GM18867 (cell line): ENCODE measurements around the gene NDE1.
"Not testable (repeated sequence)": the region's sequence is repeated elsewhere in the genome, so short reads cannot be mapped to it uniquely, and the experiment has no call there.

Experiments used
- ATAC-seq: cut with Tn5 transposase; IDR thresholded peaks from one replicate; pipeline ENCODE4 v1.9.1; 2021; ENCODE audit warnings: mild to moderate bottlenecking, moderate library complexity; ENCODE audit not compliant: unreplicated experiment

Gene NDE1

DNA sequence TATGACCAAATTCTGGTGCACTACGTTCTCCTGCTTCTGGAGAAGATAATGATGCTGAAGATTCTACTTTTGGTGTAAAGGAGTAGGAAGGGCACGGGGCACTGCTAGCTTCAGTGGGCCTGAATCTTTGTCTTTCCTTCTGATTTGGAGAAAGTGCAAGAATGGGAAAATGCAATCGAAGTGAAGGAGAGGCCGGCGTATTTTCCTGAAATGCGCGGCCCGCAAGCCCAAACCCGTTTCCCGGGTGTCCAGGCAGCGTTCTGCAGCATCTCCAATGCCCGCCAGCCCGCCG lies 372 bp upstream of the NDE1 start:
- ATAC-seq: peak; percentile 4

DNA sequence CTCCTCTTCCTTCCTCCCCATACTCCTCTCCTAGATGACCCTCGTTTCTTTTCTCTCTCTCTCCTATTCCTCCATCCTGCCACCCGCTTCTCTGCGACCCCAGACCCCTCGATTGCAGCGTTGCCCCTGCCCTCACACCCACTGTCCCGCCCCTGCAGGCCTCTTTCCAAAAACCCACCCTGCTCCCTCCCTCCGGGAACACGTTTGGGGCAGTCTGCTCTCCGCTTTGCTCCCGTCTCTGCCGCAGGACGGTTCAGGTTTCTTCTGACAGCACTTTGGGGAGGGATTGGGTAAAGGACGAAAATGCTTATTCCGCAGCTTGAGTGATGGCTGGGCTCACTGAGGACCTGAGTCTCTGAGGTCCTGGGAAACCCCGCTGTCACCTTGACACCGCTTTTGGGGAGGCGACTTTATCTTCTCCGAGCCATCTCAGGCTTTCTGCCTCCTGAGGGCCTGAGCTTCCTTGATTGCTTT lies 690 bp downstream of the NDE1 start:
- peak; percentile 24 for ATAC-seq

DNA sequence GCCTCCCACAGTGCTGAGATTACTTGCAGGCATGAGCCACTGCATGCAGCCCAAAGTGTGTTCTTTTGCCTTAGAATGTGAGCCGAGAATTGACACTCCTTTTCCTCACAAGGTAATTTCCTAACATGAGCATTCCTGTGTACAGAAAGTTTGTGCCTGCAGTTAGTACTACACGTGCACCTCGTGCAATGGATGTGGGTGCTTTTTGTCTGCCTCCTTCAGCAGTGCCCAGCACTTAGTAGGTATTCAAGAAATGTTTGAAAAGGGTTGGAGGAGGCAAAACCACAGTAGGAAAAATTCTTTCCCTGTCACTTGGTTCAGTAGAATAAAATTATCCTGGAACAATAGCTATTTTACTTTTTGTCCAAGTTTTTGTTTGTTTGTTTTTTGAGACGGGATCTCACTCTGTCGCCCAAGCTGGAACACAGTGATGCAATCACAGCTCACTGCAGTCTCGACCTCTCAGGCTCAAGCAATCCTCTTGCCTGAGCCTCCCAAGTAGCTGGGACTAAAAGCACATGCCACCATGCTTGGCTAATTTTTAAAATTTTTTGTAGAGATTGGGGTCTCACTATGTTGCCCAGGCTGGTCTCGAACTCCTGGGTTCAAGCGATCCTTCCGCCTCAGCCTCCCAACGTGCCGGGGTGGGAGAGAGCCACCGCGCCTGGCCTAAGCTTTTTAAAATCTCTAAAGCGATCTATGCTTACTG lies 2.4 kb downstream of the NDE1 start:
- no peak for ATAC-seq

DNA sequence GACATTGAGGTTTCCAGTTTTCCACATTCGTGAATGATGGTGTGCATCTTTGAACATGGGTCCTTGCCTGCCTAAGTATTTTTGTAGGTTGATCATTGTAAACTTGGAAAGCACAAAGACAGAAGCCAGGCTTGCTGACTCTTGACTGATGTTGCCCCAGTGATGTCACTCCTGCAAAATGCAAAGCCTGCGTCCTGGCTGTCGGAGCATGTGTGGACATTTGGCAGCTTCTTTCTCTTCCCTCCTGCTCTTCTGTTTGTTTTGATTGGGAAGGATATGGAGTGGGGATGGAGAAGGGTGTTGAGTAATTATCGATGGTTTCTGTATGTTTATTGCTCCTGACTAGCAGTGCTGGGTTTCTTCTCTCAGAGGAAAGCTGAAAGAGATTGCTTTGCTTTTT lies 3.2 kb downstream of the NDE1 start:
- no peak for ATAC-seq

DNA sequence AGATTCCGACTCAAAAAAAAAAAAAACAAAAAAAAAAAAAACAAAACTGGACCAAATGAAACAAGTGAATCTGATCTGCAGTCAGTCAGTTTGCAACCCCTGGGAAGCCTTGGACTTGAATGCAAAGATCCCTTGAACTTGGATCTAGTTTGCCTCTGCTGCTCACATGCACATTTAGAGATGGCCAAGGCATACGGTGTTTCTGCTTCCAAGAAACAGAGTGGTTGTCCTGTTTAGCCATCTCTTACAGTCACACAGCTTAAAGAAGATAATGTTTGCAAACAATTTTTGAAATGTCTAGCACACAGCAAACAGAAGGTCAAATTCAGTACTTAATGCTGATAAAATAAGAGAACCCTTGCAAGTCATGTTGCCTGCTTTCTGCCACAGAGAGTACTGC lies 4.5 kb downstream of the NDE1 start:
- ATAC-seq: no peak

DNA sequence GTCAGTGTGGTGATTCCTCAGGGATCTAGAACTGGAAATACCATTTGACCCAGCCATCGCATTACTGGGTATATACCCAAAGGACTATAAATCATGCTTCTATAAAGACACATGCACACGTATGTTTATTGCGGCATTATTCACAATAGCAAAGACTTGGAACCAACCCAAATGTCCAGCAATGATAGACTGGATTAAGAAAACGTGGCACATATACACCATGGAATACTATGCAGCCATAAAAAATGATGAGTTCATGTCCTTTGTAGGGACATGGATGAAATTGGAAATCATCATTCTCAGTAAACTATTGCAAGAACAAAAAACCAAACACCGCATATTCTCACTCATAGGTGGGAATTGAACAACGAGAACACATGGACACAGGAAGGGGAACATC lies 5.5 kb downstream of the NDE1 start:
- not testable (repeated sequence) for ATAC-seq

DNA sequence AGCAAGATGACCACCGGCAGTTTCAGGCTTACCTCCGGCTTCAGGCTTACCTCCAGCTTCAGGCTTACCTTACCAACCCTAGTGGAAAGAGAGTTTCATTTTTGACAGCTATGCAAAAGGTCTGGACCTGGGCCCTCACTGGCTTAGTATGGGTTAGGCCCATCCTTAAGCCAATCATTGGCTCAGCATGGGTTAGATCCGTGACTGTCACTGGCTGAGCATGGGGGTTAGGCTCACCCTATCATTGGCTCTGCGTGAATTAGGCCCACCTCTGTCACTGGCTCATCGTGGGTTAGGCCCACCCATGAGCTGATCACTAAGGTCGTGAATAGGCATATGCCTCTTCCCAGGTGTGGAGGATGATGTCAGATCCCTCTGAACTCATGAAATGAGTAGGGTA lies 8.1 kb downstream of the NDE1 start:
- peak; percentile 68 for ATAC-seq

DNA sequence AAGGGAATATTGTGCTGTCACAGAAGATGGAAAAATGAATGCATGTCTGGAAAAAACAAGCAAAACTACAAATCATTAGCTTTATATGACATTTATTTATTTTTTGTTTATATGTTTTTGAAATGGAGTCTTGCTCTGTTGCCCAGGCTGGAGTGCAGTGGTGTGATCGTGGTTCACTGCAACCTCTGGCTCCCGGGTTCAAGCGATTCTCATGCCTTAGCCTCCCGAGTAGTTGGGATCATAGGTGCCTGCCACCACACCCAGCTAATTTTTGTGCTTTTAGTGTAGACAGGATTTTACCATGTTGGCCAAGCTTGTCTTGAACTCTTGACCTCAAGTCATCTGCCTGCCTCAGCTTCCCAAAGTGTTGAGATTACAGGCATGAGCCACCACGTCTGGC lies 8.5 kb downstream of the NDE1 start:
- no peak for ATAC-seq

DNA sequence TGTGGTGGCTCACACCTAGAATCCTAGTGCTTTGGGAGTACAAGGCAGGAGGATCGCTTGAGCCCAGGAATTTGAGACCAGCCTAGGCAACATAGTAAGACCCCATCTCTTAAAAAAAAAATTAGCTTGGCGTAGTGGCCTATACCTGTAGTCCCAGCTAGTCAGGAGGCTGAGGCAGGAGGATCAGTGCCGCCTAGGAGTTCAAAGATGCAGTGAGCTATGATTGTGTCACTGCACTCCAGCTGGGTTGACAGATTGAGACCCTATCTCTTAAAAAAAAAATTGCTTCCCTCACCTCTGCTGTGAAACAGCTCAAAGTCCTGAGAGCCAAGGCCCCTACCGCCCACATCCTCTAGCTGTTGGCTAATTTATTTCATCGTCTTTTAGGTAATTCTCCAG lies 10.2 kb downstream of the NDE1 start:
- ATAC-seq: no peak

DNA sequence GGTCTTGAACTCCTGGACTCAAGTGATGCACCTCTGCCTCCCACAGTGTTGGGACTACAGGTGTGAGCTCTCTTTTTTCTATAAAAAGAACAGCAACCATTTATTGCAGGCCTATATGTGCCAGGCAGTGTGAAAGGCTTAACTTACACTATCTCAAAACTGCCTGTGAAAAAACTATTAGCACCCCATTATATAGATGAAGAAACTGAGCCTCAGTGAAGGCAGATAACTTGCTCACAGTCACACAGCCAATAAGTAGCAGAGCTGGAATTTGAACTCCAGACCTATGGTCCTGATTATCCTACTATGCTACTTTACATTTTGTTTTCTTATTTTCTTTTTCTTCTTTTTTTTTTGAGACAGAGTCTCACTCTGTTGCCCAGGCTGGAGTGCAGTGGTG lies 15.1 kb downstream of the NDE1 start:
- no peak for ATAC-seq

DNA sequence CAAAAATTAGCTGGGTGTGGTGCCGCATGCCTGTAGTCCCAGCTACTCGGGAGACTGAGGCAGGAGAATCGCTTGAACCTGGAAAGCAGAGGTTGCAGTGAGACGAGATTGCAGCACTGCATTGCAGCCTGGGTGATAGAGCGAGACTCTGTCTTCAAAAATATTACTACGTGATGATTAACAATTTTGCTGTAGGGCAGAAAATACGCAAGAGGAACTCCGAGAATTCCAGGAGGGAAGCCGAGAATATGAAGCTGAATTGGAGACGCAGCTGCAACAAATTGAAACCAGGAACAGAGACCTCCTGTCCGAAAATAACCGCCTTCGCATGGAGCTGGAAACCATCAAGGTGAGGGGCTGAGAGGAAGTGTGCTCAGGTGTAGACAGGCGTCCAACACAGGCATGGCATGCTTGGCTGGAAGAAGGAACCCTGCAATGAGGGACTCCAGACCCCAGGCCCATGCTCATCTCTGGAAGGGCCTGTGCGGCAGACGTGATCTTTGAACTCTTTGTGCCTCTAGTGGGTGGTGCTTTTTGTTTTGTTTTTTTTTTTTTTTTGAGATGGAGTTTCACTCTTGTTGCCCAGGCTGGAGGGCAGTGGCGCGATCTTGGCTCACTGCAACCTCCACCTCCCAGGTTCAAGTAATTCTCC lies 17.2 kb downstream of the NDE1 start:
- ATAC-seq: no peak

DNA sequence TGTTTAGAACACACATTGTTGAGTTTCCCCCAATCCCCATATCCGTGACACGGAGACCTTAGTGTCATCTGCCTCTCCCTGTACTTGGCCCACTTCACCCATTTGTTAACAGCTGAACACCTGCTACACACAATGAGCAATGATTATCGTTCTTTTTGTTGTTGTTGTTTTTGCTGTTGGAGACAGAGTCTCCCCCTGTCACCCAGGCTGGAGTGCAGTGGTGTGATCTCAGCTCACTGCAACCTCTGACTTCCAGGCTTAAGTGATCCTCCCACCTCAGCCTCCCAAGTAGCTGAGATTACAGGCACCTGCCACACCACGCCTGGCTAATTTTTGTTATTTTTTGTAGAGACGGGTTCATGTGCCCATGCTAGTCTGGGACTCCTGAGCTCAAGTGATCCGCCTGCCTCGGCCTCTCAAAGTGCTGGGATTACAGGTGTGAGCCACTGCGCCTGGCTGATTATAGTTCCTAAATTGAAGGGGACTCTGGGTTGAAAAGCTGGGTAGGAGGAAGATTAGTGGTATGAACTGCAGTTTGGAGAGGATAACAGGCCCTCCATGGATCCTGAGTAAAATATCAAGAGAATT lies 21.6 kb downstream of the NDE1 start:
- no peak for ATAC-seq

DNA sequence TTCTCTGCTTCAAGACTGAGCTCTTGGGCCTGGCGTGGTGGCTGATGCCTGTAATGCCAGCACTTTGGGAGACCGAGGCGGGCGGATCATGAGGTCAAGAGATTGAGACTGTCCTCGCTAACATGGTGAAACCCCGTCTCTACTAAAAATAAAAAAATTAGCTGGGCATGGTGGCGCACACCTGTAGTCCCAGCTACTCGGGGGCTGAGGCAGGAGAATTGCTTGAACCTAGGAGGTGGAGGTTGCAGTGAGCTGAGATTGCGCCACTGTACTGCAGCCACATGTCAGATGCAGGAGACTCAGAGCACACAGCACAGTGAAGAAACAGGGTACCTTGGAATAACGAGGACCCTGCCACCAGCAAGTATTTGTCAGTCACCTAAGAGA lies 22.1 kb downstream of the NDE1 start:
- not testable (repeated sequence) for ATAC-seq

DNA sequence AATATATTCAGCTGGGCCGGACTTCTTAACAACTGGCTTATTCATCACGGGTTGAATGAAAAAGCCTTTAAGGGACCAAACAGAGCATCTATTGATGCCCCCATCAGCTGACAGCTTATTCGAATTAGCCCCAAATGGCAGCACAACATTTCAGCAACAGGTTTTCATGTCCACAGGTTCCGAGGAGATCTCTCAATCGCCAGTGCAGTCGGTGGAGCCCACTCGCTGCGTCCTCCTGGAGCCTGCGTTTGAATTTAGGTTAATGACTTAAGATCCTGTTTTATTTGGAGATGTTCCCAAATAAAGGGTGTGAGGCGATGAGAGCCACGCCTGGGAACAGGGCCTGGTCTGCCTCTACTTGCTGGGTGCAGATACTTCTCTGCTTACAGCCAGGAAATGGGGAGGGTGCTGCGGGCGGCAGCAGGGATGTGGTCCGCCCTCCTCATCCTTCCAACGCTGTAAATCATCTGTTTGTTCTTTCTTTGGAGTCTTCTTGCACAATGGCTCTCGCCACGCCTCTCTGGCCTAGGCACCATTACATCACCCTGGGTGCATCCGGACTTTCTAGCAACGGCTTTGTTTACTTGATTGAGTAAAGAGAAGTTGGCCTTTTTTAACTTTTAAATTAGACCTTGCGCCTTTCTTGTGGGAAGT lies 22.6 kb downstream of the NDE1 start:
- no peak for ATAC-seq

DNA sequence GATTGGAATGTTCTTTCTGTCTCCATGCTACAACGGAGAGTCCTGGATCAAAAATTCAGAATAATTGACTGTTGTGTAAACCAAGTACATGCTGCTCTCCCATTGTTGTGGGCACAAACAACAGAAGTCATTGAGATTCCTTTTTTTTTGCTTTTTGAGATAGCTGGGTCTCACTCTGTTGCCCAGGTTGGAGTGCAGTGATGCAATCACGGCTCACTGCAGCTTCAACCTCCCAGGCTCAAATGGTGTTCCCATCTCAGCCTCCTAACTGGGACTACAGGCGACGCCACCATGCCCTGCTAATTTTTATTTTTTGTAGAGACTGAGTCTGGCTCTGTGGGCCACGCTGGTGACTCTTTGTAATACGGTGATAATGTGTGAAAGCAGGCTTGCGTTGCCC lies 24.5 kb downstream of the NDE1 start:
- ATAC-seq: no peak

DNA sequence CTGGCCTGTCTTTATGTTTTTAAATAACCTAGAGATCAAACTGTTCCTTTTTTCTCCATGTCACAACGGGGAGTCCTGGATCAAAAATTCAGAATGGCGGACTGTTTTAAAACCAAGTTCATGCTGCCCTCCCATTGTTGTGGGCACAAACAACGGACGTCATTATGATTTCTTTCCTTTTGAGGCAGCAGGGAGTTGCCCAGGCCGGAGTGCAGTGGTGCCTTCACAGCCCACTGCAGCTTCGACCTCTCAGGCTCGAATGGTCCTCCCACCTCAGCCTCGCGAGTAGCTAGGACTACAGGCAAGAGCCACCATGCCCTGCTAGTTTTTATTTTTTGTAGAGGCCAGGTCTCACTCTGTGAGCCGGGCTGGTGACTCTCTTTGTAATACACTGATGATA lies 26.5 kb downstream of the NDE1 start:
- no peak for ATAC-seq

DNA sequence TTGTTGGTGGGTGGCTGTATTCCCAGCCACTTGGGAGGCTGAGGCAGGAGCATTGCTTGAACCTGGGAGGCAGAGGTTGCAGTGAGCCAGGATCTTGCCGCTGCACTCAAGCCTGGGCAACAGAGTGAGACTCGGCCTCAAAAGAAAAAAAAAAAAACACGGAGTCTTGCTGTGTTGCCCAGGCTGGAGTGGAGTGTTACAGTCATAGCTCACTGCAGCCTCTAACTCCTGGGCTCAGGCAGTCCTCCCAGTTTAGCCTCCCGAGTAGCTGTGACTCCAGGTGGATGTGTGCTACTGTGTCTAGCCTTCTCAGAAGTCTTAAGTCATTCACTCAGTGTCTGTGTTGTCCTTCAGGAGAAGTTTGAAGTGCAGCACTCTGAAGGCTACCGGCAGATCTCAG lies 27.4 kb downstream of the NDE1 start:
- ATAC-seq: no peak

DNA sequence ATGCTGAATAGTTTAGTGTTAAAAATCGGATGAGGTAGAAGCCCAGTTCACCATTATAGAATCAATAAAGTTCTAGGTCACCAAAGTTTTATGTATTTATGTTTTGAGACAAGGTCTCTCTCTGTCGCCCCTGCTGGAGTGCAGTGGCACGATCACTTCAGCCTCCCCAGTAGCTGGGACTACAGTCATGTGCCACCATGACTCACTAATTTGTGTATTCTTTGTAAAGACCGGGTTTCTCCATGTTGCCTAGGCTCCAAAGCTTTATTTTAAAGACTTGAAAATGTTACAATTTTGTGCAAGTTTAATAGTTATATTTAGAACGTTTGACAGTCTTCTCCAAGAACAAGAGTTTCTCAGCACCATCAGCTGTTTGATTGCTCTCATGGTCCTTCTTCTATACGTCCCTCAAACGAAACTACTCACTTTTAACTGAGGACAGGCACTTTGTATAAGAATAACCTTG lies 32.1 kb downstream of the NDE1 start:
- no peak for ATAC-seq

DNA sequence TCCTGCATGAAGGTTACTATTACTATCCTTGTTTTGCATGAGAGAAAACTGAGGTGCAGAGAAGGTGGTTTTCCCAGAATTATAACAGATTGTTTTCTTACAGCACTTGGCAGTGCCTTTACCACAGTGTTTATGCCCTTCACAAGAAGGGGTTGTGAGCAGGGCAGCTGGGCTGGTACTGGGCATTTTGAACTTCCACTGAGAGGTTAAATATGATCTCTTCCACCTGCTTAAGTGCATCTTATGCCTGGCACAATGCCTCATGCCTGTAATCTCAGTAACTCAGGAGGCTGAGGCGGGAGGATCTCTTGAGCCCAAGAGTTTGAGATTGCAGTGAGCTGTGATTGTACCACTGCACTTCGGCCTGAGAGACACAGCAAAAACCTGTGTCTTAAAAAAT lies 36.2 kb downstream of the NDE1 start:
- ATAC-seq: no peak

DNA sequence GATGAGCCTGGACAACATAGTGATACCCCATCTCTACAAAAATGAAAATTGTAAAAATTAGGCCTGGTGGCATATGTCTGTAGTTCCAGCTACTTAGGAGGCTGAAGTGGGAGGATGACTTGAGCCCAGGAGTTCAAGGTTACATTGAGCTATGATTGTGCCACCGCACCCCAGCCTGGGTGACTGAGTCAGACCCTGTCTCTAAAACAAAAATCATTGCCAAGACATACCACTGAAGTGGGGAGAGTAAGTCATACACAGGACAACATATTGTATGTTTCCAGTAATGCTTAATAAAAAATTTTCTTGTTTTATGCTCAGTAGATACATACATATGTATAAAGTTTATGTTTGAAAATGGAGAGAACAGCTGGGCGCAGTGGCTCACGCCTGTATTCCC lies 39.2 kb downstream of the NDE1 start:
- ATAC-seq: no peak

DNA sequence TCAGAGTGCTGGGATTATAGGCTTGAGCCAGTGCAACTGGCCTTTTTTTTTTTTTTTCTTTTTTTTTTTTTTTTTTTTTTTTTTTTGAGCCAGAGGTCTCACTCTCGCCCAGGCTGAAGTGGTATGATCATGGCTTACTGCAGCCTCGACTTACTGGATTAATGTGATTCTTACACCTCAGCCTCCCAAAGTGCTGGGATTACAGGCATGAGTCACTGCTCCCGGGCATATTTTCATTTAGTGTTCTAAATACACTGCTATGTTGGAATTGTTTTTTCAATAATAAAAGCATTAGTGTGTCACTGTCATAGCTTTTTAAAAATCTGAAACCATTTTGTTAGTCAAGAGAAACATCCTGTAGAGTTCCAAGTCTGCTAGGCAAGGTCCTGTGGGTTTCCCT lies 40.3 kb downstream of the NDE1 start:
- no peak for ATAC-seq

DNA sequence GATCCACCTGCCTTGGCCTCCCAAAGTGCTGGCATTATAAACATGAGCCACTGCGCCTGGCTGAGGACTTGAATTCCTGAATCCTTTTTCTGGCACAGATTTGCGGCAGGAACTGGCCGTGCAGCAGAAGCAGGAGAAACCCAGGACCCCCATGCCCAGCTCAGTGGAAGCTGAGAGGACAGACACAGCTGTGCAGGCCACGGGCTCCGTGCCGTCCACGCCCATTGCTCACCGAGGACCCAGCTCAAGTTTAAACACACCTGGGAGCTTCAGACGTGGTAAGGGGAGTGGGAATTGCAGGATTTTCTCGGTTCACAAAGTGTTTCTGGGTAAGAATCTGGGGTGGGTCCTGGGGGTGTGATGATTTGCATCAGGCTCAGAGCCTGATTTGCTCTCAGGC lies 41.0 kb downstream of the NDE1 start:
- ATAC-seq: no peak
